Osteoblast (primary cell): ENCODE measurements around the gene PPM1E. TPM values are rescaled to one million over a fixed set of nuclear protein-coding genes. Genes with fewer than 3 reads are reported as not detected.

ENCODE experiments used
- DNase-seq: peaks from one replicate; pipeline ENCODE4 v3.0.0; 2011; ENCODE audit warnings: low spot score, mixed read lengths; ENCODE audit not compliant: insufficient read length; ENCODE audit errors: missing footprints
- H2AFZ ChIP-seq: 2 replicates; pipeline ENCODE4 v1.6.0; 2011; ENCODE audit warnings: mild to moderate bottlenecking, low read length
- H3K27ac ChIP-seq: 2 replicates; pipeline ENCODE4 v1.5.1; 2011; ENCODE audit warnings: mild to moderate bottlenecking, low read depth, low read length, moderate library complexity
- H3K27me3 ChIP-seq: 2 replicates; pipeline ENCODE4 v1.6.0; 2012; ENCODE audit warnings: mild to moderate bottlenecking, control low read depth, inconsistent platforms, low read length, moderate library complexity; ENCODE audit not compliant: insufficient read depth
- H3K36me3 ChIP-seq: 2 replicates; pipeline ENCODE4 v1.5.1; 2011; ENCODE audit warnings: mild to moderate bottlenecking, low read length, control low read depth, moderate library complexity; ENCODE audit not compliant: insufficient read depth
- H3K4me1 ChIP-seq: 2 replicates; pipeline ENCODE4 v1.5.1; 2011; ENCODE audit warnings: mild to moderate bottlenecking, low read length, control low read depth, moderate library complexity; ENCODE audit not compliant: insufficient read depth
- H3K4me2 ChIP-seq: 2 replicates; pipeline ENCODE4 v1.6.0; 2011; ENCODE audit warnings: mild to moderate bottlenecking, low read length; ENCODE audit not compliant: insufficient read depth
- H3K4me3 ChIP-seq: fragments of 200-600 bp; sonication (generic); 3 replicates; pipeline ENCODE4 v1.5.1; 2012; ENCODE audit warnings: mild to moderate bottlenecking, low read length, inconsistent platforms; ENCODE audit not compliant: insufficient read depth
- H3K79me2 ChIP-seq: 2 replicates; pipeline ENCODE4 v1.6.0; 2012; ENCODE audit warnings: mild to moderate bottlenecking, low read length, control low read depth, inconsistent platforms; ENCODE audit not compliant: insufficient read depth
- H3K9me3 ChIP-seq: 2 replicates; pipeline ENCODE4 v1.5.1; 2011; ENCODE audit warnings: low read depth, low read length, control low read depth
- H4K20me1 ChIP-seq: 2 replicates; pipeline ENCODE4 v1.6.0; 2012; ENCODE audit warnings: mild to moderate bottlenecking, low read length, control low read depth; ENCODE audit not compliant: insufficient read depth
- CTCF ChIP-seq: IDR thresholded peaks from 2 replicates; pipeline ENCODE4 v1.5.1; 2011; ENCODE audit warnings: mild to moderate bottlenecking, low read depth, low read length, moderate library complexity; ENCODE audit errors: extremely low read depth
- total RNA-seq: library from RNA; depleted of rRNA; stranded (reverse); fragments of >200 nt; gene quantifications from 2 replicates; pipeline ENCODE4 v1.2.3, GENCODE V29; 2012

Gene PPM1E
- total RNA-seq, 1 donor: under 0.01 TPM

- no peak overlapping the region for H3K27ac ChIP-seq
These were observed 109.6 kb downstream of the PPM1E start for GRCh38 chr17:58865301-58865700.

GRCh38 chr17:58870747-58871146 lies 115.1 kb downstream of the PPM1E start:
- Histone ChIP-seq H3K36me3 (no peaks in the 10 kb centered on the region), H4K20me1 (no peaks in the 10 kb centered on the region), H3K79me2 (no peaks in the 10 kb centered on the region), H3K4me1 (no peaks in the 10 kb centered on the region), H3K27ac (no peak overlapping the region), H2AFZ (no peak overlapping the region), H3K27me3 (no peaks in the 10 kb centered on the region), H3K4me3 (no peak overlapping the region), H3K9me3 (no peaks in the 10 kb centered on the region), H3K4me2 (no peak overlapping the region)
- TF ChIP-seq CTCF: no peak
- DNase-seq: no peak

More at GRCh38 chr17:58865301-58865700, 109.6 kb downstream of the PPM1E start:
- Histone ChIP-seq H3K4me3 (no peak overlapping the region), H3K36me3 (no peaks in the 10 kb centered on the region), H3K4me1 (no peaks in the 10 kb centered on the region), H3K79me2 (no peaks in the 10 kb centered on the region), H4K20me1 (no peaks in the 10 kb centered on the region), H2AFZ (no peak overlapping the region), H3K27me3 (no peaks in the 10 kb centered on the region), H3K9me3 (no peaks in the 10 kb centered on the region), H3K4me2 (no peak overlapping the region)
- no peak for TF ChIP-seq CTCF
- DNase-seq: no peak

GRCh38 chr17:58873926-58874325 lies 118.3 kb downstream of the PPM1E start:
- no peaks in the 10 kb centered on the region for H3K9me3 ChIP-seq
- no peak overlapping the region for H2AFZ ChIP-seq
- no peak overlapping the region for H3K4me2 ChIP-seq
- no peaks in the 10 kb centered on the region for H3K4me1 ChIP-seq
- H3K27me3 ChIP-seq: no peaks in the 10 kb centered on the region
- no peak for TF ChIP-seq CTCF
- H3K27ac ChIP-seq: no peak overlapping the region
- DNase-seq: no peak
- H3K4me3 ChIP-seq: no peak overlapping the region
- no peaks in the 10 kb centered on the region for H4K20me1 ChIP-seq
- no peaks in the 10 kb centered on the region for H3K79me2 ChIP-seq
- no peaks in the 10 kb centered on the region for H3K36me3 ChIP-seq

- Histone ChIP-seq H3K36me3 (no peaks in the 10 kb centered on the region), H3K9me3 (no peaks in the 10 kb centered on the region), H3K27me3 (no peaks in the 10 kb centered on the region), H3K79me2 (no peaks in the 10 kb centered on the region), H3K27ac (no peak overlapping the region), H4K20me1 (no peaks in the 10 kb centered on the region), H3K4me2 (no peak overlapping the region), H3K4me1 (no peaks in the 10 kb centered on the region), H2AFZ (no peak overlapping the region), H3K4me3 (no peak overlapping the region)
- no peak for DNase-seq
- no peak for TF ChIP-seq CTCF
These were observed 119.6 kb downstream of the PPM1E start for GRCh38 chr17:58875261-58875660.
